Measurements from ENCODE around the gene MRTFA. TPM values are rescaled to one million over a fixed set of nuclear protein-coding genes. Genes with fewer than 3 reads are reported as not detected.

The MRTFA gene
- polyA plus RNA-seq, 4 donors = 11.9 to 20.0 (median 14.1) TPM

DNA sequence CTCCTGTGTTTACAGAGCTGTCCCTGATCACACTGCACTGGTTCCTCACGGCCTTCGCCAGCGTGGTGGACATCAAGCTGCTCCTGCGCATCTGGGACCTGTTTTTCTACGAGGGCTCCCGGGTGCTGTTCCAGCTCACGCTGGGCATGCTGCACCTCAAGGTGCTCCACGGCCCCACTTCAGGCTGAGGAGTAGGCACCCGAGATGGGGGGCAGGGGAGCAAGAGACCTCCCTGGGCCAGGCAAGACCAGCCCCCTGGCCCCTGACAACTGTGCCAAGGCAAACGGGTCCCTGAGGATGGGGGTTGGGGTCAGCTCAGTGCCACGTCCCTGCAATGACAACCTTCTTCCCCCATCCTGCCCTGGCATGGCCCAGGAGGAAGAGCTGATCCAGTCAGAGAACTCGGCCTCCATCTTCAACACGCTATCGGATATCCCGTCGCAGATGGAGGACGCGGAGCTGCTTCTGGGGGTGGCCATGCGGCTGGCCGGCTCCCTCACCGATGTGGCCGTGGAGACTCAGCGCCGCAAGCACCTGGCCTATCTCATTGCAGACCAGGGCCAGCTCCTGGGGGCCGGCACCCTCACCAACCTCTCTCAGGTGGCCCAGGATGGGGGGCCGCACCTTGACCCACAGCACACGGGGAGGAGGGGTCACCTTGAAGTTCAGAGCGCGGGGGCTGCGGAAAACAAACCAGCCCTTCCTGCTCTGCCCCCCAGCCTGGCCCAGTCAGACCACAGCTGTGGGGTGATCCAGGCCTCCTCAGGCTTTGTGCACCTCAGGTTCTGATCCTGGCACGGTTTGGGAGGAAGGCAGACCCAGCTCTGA is 230.2 kb downstream of the MRTFA start:
- H3K36me3 ChIP-seq (ENCODE audit: control insufficient read depth in 3 of 3, insufficient read depth in 2 of 3, low read depth in 1 of 3, low read length in 3 of 3) = peaks cover 21 to 97% (median 42%) of the 10 kb centered on the region in 3 donors
- no peaks in the 10 kb centered on the region for H3K4me1 ChIP-seq (ENCODE audit: control insufficient read depth in 3 of 3, insufficient read depth in 2 of 3, low read depth in 1 of 3, low read length in 2 of 3)
- H3K9me3 ChIP-seq (ENCODE audit: control insufficient read depth in 2 of 2, insufficient read depth in 1 of 2, low read depth in 1 of 2, low read length in 1 of 2) = no peaks in the 10 kb centered on the region
- no peak for FAIRE-seq
- DNase-seq = no peak
- H3K4me3 ChIP-seq (ENCODE audit: low read depth in 1 of 3, low read length in 3 of 3) = no peak overlapping the region
- 94 to 95% (median 95%) methylated on average over 29 to 31 of the region's 31 CpGs for WGBS, 3 donors
- H3K27ac ChIP-seq (ENCODE audit: low read depth in 1 of 3, low read length in 2 of 3) = no peak overlapping the region
- no peaks in the 10 kb centered on the region for H3K27me3 ChIP-seq (ENCODE audit: control insufficient read depth in 3 of 3, insufficient read depth in 3 of 3, low read length in 3 of 3)

DNA sequence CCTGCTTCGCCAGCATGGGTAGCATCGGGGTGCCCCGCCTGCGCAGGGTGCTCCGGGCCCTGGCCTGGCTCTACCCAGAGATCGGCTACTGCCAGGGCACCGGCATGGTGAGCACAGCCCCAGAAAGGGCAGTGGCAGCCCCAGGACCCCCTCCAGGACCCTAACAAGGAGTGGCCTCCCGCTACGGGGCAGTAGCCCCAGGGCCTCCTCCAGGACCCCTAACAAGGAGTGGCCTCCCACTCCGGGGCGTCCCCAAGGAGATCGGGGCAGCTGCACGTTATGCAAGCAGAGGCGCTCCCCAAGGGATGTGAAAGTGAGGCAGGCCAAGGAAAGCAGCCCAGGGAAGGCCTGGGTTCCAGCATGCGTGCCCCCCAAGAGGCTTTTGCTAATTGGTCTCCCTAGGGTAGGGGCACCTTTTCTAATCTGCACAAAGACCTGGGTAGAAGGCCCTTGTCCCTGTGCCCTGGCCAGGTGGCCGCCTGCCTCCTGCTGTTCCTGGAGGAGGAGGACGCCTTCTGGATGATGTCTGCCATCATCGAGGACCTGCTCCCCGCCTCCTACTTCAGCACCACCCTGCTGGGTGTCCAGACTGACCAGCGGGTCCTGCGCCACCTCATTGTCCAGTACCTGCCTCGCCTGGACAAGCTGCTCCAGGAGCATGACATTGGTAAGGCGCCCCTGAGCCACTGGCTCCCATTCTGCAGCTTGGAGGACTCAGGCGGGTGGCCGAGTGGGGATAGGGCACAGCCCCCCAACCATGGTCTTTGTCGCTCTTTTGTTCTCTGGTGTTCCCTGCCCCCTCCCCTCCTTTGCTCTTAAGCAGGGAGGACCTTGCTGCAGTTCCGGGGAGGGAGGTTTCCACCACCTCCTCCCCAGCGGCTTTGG is 231.1 kb downstream of the MRTFA start:
- WGBS, 3 donors = 91 to 97% (median 94%) methylated on average over 28 of the region's 28 CpGs
- Histone ChIP-seq H3K27ac (ENCODE audit: low read depth in 1 of 3, low read length in 2 of 3) (no peak overlapping the region), H3K4me3 (ENCODE audit: low read depth in 1 of 3, low read length in 3 of 3) (no peak overlapping the region), H3K9me3 (ENCODE audit: control insufficient read depth in 2 of 2, insufficient read depth in 1 of 2, low read depth in 1 of 2, low read length in 1 of 2) (no peaks in the 10 kb centered on the region), H3K4me1 (ENCODE audit: control insufficient read depth in 3 of 3, insufficient read depth in 2 of 3, low read depth in 1 of 3, low read length in 2 of 3) (no peaks in the 10 kb centered on the region), H3K27me3 (ENCODE audit: control insufficient read depth in 3 of 3, insufficient read depth in 3 of 3, low read length in 3 of 3) (no peaks in the 10 kb centered on the region), H3K36me3 (ENCODE audit: control insufficient read depth in 3 of 3, insufficient read depth in 2 of 3, low read depth in 1 of 3, low read length in 3 of 3) (peaks cover 15 to 96% (median 38%) of the 10 kb centered on the region in 3 donors)
- FAIRE-seq = no peak
- no peak for DNase-seq

DNA sequence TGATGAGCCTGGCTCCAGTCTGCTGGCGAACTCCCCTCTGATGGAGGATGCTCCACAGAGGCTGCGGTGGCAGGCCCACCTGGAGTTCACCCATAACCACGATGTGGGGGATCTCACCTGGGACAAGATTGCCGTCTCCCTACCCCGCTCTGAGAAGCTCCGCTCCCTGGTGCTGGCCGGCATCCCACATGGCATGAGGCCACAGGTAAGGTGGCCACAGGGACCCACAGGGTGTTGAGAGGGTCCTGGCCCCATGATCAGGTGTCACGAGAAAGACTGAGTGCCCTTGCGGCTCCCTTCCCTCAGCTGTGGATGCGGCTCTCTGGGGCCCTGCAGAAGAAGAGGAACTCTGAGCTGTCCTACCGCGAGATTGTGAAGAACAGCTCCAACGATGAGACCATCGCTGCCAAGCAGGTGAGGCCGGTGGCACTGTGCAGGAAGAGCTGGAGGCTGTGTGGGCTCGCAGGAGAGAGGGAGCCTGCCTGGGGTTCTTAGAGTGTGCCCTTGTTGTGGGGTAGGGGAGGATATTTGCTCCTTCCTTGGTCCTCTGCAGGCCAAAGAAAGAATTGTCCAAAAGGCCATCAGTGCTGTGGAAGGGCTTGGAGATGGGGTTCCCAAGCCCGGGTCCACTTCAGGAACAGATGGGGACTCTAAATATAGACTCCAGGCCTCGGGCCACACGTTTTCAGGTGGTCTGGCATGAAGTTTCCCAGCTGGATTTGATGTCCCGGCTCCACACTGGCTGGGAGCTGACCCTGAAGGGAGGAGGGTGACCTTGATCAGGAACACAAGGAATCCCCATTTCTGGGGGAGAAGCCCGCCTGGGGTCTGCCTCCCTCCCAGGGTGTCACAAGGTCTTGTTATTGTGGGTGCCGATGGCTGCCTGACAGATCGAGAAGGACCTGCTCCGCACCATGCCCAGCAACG is 232.0 kb downstream of the MRTFA start:
- no peak overlapping the region for H3K4me3 ChIP-seq (ENCODE audit: low read depth in 1 of 3, low read length in 3 of 3)
- no peak for FAIRE-seq
- H3K27ac ChIP-seq (ENCODE audit: low read depth in 1 of 3, low read length in 2 of 3) = no peak overlapping the region
- peaks cover 15 to 94% (median 34%) of the 10 kb centered on the region in 3 donors for H3K36me3 ChIP-seq (ENCODE audit: control insufficient read depth in 3 of 3, insufficient read depth in 2 of 3, low read depth in 1 of 3, low read length in 3 of 3)
- H3K4me1 ChIP-seq (ENCODE audit: control insufficient read depth in 3 of 3, insufficient read depth in 2 of 3, low read depth in 1 of 3, low read length in 2 of 3) = no peaks in the 10 kb centered on the region
- no peaks in the 10 kb centered on the region for H3K9me3 ChIP-seq (ENCODE audit: control insufficient read depth in 2 of 2, insufficient read depth in 1 of 2, low read depth in 1 of 2, low read length in 1 of 2)
- no peaks in the 10 kb centered on the region for H3K27me3 ChIP-seq (ENCODE audit: control insufficient read depth in 3 of 3, insufficient read depth in 3 of 3, low read length in 3 of 3)
- 87 to 93% (median 90%) methylated on average over 25 of the region's 25 CpGs for WGBS, 3 donors
- DNase-seq = no peak

DNA sequence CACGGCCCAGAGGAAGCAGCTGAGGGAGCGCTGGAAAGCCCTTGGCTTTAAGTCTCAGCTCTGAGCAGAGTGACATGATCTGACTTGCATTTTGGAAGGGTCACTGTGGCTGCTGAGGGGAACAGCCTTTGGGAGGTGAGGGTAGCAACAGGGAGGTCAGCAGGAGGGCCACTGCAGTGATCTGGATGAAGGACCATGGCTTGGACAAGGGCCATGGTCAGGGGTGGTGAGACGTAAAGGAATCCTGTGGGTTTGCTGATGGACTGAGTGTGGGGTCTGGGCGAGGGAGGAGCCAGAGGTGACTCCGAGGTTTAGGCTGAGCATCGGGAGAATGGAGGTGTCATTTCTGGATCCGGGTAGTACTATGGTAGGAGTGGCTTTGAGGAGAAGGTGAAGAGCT is 232.9 kb downstream of the MRTFA start:
- Histone ChIP-seq H3K9me3 (ENCODE audit: control insufficient read depth in 2 of 2, insufficient read depth in 1 of 2, low read depth in 1 of 2, low read length in 1 of 2) (no peaks in the 10 kb centered on the region), H3K27me3 (ENCODE audit: control insufficient read depth in 3 of 3, insufficient read depth in 3 of 3, low read length in 3 of 3) (no peaks in the 10 kb centered on the region), H3K27ac (ENCODE audit: low read depth in 1 of 3, low read length in 2 of 3) (no peak overlapping the region), H3K4me1 (ENCODE audit: control insufficient read depth in 3 of 3, insufficient read depth in 2 of 3, low read depth in 1 of 3, low read length in 2 of 3) (no peaks in the 10 kb centered on the region), H3K36me3 (ENCODE audit: control insufficient read depth in 3 of 3, insufficient read depth in 2 of 3, low read depth in 1 of 3, low read length in 3 of 3) (peaks cover 15 to 88% (median 28%) of the 10 kb centered on the region in 3 donors), H3K4me3 (ENCODE audit: low read depth in 1 of 3, low read length in 3 of 3) (no peak overlapping the region)
- DNase-seq (no peak), FAIRE-seq (no peak)
- 93 to 96% (median 95%) methylated on average over 7 of the region's 7 CpGs for WGBS, 3 donors

DNA sequence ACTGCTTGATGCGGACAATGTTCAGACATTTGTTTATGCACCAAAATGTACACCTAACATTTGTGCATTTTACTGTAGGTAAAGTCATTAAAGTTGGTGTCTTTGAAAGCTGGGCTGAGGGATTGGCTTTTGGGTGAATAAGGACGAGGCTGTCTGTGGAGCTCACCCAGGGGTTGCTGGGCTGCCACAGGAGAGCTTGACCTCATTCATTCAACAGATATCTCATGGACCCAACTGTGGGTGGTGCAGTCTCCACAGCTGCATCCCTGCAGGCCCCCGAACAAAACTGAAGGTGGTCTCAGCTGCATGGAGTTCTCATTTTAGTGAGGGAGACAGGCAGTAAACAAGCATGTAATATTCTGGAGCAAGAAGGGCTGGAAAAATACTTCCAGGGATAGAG is 233.4 kb downstream of the MRTFA start:
- DNase-seq = no peak
- WGBS, 3 donors = 88 to 93% (median 93%) methylated on average over 3 of the region's 3 CpGs
- Histone ChIP-seq H3K4me3 (ENCODE audit: low read depth in 1 of 3, low read length in 3 of 3) (no peak overlapping the region), H3K27me3 (ENCODE audit: control insufficient read depth in 3 of 3, insufficient read depth in 3 of 3, low read length in 3 of 3) (no peaks in the 10 kb centered on the region), H3K27ac (ENCODE audit: low read depth in 1 of 3, low read length in 2 of 3) (no peak overlapping the region), H3K4me1 (ENCODE audit: control insufficient read depth in 3 of 3, insufficient read depth in 2 of 3, low read depth in 1 of 3, low read length in 2 of 3) (no peaks in the 10 kb centered on the region), H3K36me3 (ENCODE audit: control insufficient read depth in 3 of 3, insufficient read depth in 2 of 3, low read depth in 1 of 3, low read length in 3 of 3) (peaks cover 15 to 85% (median 25%) of the 10 kb centered on the region in 3 donors), H3K9me3 (ENCODE audit: control insufficient read depth in 2 of 2, insufficient read depth in 1 of 2, low read depth in 1 of 2, low read length in 1 of 2) (no peaks in the 10 kb centered on the region)
- no peak for FAIRE-seq

DNA sequence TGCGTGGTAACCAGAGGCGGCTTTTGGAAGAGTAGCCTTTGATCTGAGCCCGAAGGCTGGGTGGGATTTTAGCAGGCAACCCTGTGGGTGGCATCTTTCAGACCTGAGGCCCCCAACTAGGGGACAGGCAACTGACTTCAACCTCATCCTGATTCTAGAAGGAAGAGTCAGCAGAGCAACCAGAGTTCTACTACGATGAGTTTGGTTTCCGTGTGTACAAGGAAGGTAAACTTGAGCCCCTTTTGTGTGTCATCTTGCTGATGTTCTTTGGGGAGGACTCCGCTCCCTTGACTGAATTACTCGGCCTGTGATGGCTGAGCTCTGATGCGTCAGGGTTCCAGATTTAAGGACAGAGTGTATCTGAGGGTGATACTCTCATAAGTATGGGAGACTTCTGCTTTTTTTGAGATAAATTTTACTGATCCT is 234.5 kb downstream of the MRTFA start:
- DNase-seq (no peak), FAIRE-seq (no peak)
- H3K9me3 ChIP-seq (ENCODE audit: control insufficient read depth in 2 of 2, insufficient read depth in 1 of 2, low read depth in 1 of 2, low read length in 1 of 2) = no peaks in the 10 kb centered on the region
- 86 to 93% (median 91%) methylated on average over 8 of the region's 8 CpGs for WGBS, 3 donors
- peaks cover 15 to 79% (median 16%) of the 10 kb centered on the region in 3 donors for H3K36me3 ChIP-seq (ENCODE audit: control insufficient read depth in 3 of 3, insufficient read depth in 2 of 3, low read depth in 1 of 3, low read length in 3 of 3)
- no peaks in the 10 kb centered on the region for H3K4me1 ChIP-seq (ENCODE audit: control insufficient read depth in 3 of 3, insufficient read depth in 2 of 3, low read depth in 1 of 3, low read length in 2 of 3)
- no peak overlapping the region for H3K4me3 ChIP-seq (ENCODE audit: low read depth in 1 of 3, low read length in 3 of 3)
- no peaks in the 10 kb centered on the region for H3K27me3 ChIP-seq (ENCODE audit: control insufficient read depth in 3 of 3, insufficient read depth in 3 of 3, low read length in 3 of 3)
- no peak overlapping the region for H3K27ac ChIP-seq (ENCODE audit: low read depth in 1 of 3, low read length in 2 of 3)

DNA sequence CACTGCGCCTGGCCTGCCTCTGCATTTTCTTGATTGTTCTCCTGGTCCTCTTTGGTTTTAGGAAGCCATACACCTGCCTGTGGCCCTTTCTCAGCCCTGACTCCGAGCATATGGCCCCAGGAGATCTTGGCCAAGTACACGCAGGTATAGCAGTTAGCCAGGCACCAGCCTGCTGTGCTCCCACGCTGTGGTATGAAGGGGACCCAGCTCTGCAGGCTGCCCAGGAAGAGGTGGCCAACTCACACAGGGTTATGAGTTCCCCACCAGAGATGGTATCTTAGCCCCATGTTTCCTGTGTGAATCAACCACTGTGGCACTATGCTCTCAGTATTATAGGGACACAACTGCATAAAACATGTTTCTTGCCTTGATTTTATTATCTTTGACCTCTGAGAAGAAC is 235.0 kb downstream of the MRTFA start:
- DNase-seq (no peak), FAIRE-seq (no peak)
- Histone ChIP-seq H3K4me3 (ENCODE audit: low read depth in 1 of 3, low read length in 3 of 3) (no peak overlapping the region), H3K27ac (ENCODE audit: low read depth in 1 of 3, low read length in 2 of 3) (no peak overlapping the region), H3K27me3 (ENCODE audit: control insufficient read depth in 3 of 3, insufficient read depth in 3 of 3, low read length in 3 of 3) (no peaks in the 10 kb centered on the region), H3K9me3 (ENCODE audit: control insufficient read depth in 2 of 2, insufficient read depth in 1 of 2, low read depth in 1 of 2, low read length in 1 of 2) (no peaks in the 10 kb centered on the region), H3K36me3 (ENCODE audit: control insufficient read depth in 3 of 3, insufficient read depth in 2 of 3, low read depth in 1 of 3, low read length in 3 of 3) (peaks cover 13 to 74% (median 15%) of the 10 kb centered on the region in 3 donors), H3K4me1 (ENCODE audit: control insufficient read depth in 3 of 3, insufficient read depth in 2 of 3, low read depth in 1 of 3, low read length in 2 of 3) (peaks cover 0 to 4% (median 0%) of the 10 kb centered on the region in 3 donors)
- WGBS, 3 donors = 88 to 90% (median 88%) methylated on average over 4 of the region's 4 CpGs

DNA sequence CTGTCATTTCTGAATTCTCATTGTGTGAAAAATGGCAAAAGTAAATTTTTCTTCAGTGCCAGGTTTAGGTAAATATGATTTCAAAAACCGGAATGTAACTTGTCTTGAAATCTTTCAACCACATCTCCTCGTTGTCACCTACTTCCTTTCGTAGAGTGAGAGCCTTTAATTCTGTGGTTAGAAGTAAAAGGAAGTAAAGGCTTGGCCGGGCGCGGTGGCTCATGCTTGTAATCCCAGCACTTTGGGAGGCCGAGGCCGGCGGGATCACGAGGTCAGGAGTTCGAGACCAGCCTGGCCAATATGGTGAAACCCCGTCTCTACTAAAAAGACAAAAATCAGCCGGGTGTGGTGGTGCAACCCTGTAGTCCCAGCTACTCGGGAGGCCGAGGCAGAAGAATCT is 236.4 kb downstream of the MRTFA start:
- Histone ChIP-seq H3K4me1 (ENCODE audit: control insufficient read depth in 3 of 3, insufficient read depth in 2 of 3, low read depth in 1 of 3, low read length in 2 of 3) (peaks cover 0 to 5% (median 0%) of the 10 kb centered on the region in 3 donors), H3K9me3 (ENCODE audit: control insufficient read depth in 2 of 2, insufficient read depth in 1 of 2, low read depth in 1 of 2, low read length in 1 of 2) (no peaks in the 10 kb centered on the region), H3K27ac (ENCODE audit: low read depth in 1 of 3, low read length in 2 of 3) (no peak overlapping the region), H3K27me3 (ENCODE audit: control insufficient read depth in 3 of 3, insufficient read depth in 3 of 3, low read length in 3 of 3) (no peaks in the 10 kb centered on the region), H3K4me3 (ENCODE audit: low read depth in 1 of 3, low read length in 3 of 3) (no peak overlapping the region), H3K36me3 (ENCODE audit: control insufficient read depth in 3 of 3, insufficient read depth in 2 of 3, low read depth in 1 of 3, low read length in 3 of 3) (peaks cover 7 to 67% (median 7%) of the 10 kb centered on the region in 3 donors)
- FAIRE-seq (no peak), DNase-seq (no peak)
- 64 to 86% (median 69%) methylated on average over 15 of the region's 15 CpGs for WGBS, 3 donors

All from small intestine (tissue), 7 donors.